Medulla oblongata (tissue), 1 donor: ENCODE measurements around the gene ACSL4.

Source experiments
- DNase-seq: peaks from one replicate; pipeline ENCODE4 v3.0.0-alpha.2; 2015; ENCODE audit errors: extremely low spot score

The ACSL4 gene

GRCh38 chrX:109614951-109615350 is 118.1 kb downstream of the ACSL4 start:
- no peak for DNase-seq

GRCh38 chrX:109601486-109601885 is 131.6 kb downstream of the ACSL4 start:
- DNase-seq = no peak

GRCh38 chrX:109600237-109600651 is 132.8 kb downstream of the ACSL4 start:
- peak; percentile 18 for DNase-seq

- DNase-seq = no peak
Observed at GRCh38 chrX:109596015-109596414, 137.0 kb downstream of the ACSL4 start.
